HPDE6-E6E7 (cell line): Measurements from ENCODE around the gene CPNE1.
"Not testable (repeated sequence)": the region's sequence is repeated elsewhere in the genome, so short reads cannot be mapped to it uniquely, and the experiment has no call there.

ENCODE experiments used
- DNase-seq: peaks from one replicate; pipeline ENCODE4 v3.0.0; 2011; ENCODE audit warnings: missing footprints; ENCODE audit errors: extremely low spot score

The CPNE1 gene

GRCh38 chr20:35664466-35665206 lies at the start of gene CPNE1, which contains the start of gene RBM12:
CPNE1 (minus strand) TSS chr20:35664900; CDS start chr20:35632923, 31,977 bp downstream.
RBM12 (minus strand) TSS chr20:35664900; CDS start chr20:35655322, 9,578 bp downstream.
- DNase-seq, result peak; percentile 100

GRCh38 chr20:35714127-35714526 lies 49.4 kb upstream of the CPNE1 start:
- DNase-seq, result no peak

- DNase-seq, result not testable (repeated sequence)
Measured at GRCh38 chr20:35713120-35713519, 48.4 kb upstream of the CPNE1 start.

GRCh38 chr20:35711588-35712209 lies 47.0 kb upstream of the CPNE1 start:
- no peak for DNase-seq

GRCh38 chr20:35710884-35711587 lies 46.3 kb upstream of the CPNE1 start:
- DNase-seq, result no peak

GRCh38 chr20:35710039-35710438 lies 45.3 kb upstream of the CPNE1 start:
- no peak for DNase-seq

- DNase-seq, result no peak
Measured at GRCh38 chr20:35709259-35709658, 44.6 kb upstream of the CPNE1 start.

GRCh38 chr20:35708502-35708901 lies 43.8 kb upstream of the CPNE1 start:
- DNase-seq, result no peak

- not testable (repeated sequence) for DNase-seq
Measured at GRCh38 chr20:35706591-35707529, 42.2 kb upstream of the CPNE1 start.

GRCh38 chr20:35705894-35706293 lies 41.2 kb upstream of the CPNE1 start:
- not testable (repeated sequence) for DNase-seq

- no peak for DNase-seq
Measured at GRCh38 chr20:35704514-35705261, 40.0 kb upstream of the CPNE1 start.

GRCh38 chr20:35702824-35703695 lies 38.4 kb upstream of the CPNE1 start:
- DNase-seq, result no peak

GRCh38 chr20:35702051-35702823 lies 37.5 kb upstream of the CPNE1 start:
- DNase-seq, result no peak

- no peak for DNase-seq
Measured at GRCh38 chr20:35700625-35701148, 36.0 kb upstream of the CPNE1 start.

GRCh38 chr20:35699957-35700624 lies 35.4 kb upstream of the CPNE1 start:
- no peak for DNase-seq

- peak; percentile 98 for DNase-seq
Measured at GRCh38 chr20:35699127-35699956, 34.6 kb upstream of the CPNE1 start, which contains the start of the genes NFS1 and ROMO1. NFS1 (minus strand) TSS chr20:35699352; CDS start chr20:35699288, 64 bp downstream. ROMO1 (plus strand) TSS chr20:35699405; CDS start chr20:35699633, 228 bp downstream.
